Left lobe of liver (tissue), 2 donors: ENCODE results near the gene SH3YL1. TPM values are rescaled to one million over a fixed set of nuclear protein-coding genes. Genes with fewer than 3 reads are reported as not detected.

Experiments
- ATAC-seq: fragments of 200-7000 bp; cut with Tn5 transposase; one replicate; pipeline ENCODE4 v1.9.1; 2020; ENCODE audit warnings: mild to moderate bottlenecking, moderate library complexity
- DNase-seq: peaks from one replicate; pipeline ENCODE4 v3.0.0-alpha.2; 2020; ENCODE audit warnings: low spot score
- total RNA-seq: library from RNA; stranded (reverse); gene quantifications from one replicate; pipeline ENCODE4 v1.2.1, GENCODE V29; 2021
- donor health status: DM: no; HTN: no; CAD: no; lungs with moderate emphysema.
- donor health status: DM: no; HTN: yes; CAD: no.

Gene SH3YL1
- total RNA-seq, 1 donor from 2014 or later = 7.3 TPM

DNA sequence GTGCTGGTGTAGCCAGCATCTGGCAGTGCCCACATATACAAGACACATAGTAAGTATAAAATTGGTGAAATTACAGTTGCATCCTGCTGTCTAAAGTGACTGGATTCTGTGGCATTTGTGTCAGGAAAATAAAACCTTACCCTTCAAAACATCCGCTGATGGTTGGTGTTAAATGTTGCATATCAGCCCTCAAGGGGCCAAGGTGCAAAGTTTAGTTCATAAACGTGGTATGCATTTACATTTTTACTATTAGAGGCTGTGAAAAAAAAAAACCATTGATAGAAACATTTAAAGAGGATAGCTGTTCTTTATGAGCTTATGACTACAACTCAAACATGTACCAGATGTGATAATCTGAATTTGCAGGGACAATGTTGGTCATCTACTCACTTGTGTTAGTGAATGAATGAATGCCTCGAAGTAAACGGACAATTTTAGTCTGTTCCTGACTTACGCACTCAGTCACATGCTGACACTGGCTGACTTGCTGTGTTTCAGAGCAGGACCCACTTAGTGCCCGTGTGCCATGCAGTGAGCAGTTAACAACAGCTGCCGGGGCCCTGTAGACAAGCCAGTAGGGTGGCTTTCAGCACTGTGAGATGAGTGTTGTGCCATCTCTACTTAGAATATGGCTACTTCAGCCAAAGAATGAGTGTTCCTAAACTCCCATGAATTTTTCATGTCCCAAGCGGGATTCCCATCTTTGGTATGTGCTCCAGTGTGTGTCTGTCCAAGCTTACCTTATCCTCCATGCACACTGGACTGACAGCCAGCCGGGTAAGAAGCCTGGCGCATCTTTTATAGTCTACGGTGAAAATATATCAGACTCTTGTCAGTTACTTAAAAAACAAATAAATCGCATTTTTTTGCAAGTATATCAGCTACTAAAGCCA is 18.8 kb upstream of the SH3YL1 start:
- DNase-seq = no peak
- ATAC-seq = no peak

DNA sequence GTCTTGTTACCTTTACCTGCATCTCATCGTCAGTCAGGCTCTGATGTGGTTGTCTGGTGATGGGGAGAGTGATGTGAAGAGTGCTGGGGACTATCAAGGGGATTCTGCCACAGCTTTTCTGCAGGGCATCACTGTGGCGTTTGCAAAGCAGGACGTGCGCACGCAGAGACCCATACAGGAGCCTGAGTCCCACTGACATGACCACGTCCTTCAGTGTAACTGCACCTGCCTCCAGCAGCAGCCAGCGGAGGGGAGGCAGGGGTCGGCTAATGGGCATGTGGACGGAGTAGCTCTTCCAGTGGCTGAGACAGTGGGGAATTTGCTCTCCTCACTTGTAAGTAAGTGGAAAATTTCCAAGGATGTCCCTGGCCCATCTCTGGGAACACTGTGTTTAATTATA is 17.5 kb upstream of the SH3YL1 start:
- no peak for DNase-seq
- ATAC-seq = no peak

DNA sequence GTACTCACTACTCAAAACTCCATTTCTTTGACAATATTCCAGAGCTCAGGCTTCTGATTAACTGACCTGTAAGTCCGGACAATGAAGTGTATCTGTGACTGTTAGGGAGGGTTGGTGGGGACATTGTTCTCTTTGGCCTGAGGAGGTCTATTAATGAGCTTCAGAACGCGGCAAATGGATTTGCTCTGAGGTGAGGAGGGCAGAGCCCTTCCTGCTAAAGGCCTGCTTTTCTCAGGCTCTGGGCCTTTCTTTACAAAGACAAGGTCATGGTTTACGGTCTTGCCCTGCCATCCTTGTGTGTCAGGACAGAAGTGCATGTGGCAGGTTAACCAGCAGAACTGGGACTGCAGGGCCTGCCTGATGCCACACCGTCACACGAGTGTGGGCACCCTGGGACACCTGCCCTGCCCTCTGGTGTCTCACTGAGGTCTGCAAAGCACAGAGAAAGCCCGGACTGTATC is 16.8 kb upstream of the SH3YL1 start:
- peak; percentile 85 for ATAC-seq
- DNase-seq = no peak

DNA sequence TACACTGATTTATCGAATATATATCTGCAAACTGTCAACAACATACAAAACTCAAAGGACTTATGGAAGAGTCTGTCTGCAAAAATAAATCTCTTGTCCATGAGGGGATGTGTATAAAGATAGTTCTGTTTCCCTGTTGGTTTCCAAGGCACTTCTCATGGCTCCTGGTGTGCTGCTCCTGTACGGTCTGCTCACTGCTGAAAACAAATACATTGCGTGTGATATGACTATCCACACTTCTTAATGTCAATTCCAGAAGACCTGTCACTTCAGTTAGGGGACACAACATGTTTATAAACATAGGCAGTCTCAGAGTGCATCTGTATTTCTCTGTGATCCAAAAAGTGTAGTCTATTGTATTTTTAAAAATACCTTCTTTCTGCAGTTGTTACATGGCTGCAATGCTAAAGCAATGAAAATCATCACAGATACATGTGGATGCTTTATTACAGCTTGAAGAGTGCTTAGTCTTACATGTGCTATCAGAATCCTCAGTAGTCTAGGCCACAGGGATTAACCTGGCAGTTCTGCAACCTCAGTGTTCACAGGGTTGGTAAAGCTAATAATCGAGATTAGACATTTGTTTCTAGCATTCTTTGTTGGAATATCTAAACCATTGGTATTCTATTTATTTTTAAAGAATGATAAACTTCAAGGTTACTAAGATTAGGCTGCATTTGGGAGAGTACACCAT is 16.3 kb upstream of the SH3YL1 start:
- DNase-seq = no peak

DNA sequence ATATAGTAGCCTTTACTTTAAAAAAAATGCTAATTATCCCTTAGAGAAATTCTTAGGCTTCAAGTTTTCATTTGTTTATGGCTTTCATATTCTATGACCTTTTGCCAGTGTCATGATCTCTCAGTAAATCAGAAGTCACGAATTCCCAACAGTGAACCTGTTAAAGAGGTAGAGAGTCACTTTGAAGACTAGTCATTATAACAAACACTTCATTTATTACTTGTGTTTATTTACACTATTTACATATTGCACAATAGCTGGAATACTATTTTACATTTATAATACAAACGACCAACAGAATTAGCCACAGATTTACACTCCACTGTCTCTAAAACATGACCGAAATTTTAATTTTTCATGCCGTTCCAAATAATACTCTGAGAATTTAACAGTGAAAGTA is 15.5 kb upstream of the SH3YL1 start:
- no peak for ATAC-seq
- no peak for DNase-seq

More for the DNA sequence above, 16.3 kb upstream of the SH3YL1 start:
- ATAC-seq = peak; percentile 66

DNA sequence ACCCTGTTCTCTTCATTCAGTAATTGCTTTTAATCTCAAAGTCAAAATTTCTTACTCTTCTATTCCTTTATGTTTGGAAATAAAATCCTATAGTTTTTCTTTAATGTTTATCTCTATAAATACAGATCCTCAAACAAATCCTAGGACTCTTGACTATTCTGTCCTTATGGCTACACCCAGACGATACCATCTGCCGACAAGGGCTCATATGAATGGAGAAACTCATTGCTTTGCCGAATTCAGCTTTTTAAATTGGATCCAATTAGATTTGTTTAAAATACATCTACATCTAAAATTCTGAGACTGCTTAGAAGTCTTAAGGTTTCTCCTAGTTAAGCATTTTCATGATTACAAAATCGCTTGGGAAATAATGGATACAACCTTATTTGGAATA is 15.1 kb upstream of the SH3YL1 start:
- DNase-seq (no peak), ATAC-seq (no peak)

DNA sequence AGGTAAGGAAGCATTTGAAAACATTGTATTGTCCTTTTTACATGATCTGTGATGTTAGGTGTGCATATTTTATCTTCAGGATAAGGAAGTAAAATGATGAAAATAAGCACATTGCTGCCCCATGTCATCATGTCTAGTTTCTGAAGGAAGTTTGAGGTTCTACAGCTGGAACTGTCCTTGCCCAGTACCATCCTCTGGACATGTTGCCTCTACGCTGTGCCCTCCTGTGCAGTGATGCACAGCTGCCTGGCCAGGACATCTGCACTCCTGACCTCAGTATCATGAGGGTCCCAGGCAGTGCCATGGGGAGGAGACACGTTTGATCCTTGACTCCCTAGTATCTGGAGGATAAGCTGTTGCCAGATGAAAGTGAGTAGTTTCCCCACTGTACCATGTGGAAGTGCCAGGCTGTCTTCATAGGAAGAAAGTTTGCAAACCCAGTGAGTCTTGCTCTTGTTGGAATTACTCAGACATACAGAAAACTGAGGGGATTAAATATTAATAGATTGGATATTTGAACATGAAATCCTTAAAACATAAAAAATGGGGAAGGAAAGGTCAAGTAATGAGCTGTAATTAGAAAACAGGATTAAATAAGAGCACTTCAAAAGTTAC is 14.6 kb upstream of the SH3YL1 start:
- ATAC-seq (no peak), DNase-seq (no peak)

DNA sequence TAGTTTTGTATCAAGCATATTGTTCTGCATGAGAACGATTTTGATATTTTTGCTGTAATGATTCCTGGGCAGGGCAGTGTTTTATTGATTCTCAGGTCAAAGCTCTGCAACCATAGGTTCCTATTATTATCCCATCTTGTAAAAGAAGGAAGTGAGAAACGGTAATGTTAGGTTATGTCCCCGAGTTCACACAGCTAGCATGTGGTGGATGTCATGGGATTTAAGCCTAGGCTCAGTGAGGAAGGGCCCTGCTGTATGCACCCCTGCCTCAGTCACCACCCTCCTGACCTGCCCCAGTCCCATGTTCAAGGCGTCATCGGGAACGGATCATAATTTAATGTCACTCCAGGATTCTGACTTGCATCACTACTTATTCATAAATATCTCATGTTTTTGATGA is 11.6 kb upstream of the SH3YL1 start:
- ATAC-seq (no peak), DNase-seq (no peak)

DNA sequence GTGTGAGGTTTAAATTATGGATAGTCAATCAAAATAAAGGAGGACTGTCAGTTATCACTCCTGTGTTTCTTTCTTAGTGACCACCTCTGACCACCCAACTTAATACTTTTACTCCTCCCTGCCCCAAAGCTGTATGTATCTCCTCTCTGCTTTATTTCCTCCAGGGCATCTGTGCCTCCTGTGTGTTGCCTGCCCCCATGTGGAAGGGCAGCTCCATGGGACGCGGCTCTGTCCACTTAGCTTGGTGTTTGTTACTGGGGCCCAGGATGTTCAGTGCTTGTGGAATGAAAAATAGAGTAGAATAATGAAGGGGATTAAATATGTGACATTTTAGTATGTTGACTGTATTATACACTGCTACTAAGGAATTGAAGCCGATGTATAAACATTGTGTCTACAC is 10.7 kb upstream of the SH3YL1 start:
- DNase-seq (no peak), ATAC-seq (peak; percentile 73)

DNA sequence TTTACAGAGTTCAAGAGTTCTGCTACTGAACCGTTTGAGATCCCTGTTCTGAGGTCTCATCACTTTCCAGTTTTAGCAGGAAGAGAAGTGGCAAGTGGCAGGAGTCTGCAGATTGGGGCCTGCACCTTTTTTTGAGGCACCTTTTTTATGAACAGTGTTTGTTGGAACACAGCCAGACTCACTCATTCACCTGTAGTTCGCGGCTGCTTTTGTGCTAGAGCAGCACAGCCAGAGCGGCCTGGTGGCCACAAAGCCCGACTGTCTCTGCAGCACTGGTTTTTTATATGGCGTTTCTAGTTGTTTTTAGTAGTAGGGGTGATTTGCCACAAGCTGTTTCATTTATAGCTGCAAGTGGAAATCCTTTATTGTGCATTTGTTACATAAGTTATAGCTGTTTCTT is 9.5 kb upstream of the SH3YL1 start:
- DNase-seq (no peak), ATAC-seq (no peak)

DNA sequence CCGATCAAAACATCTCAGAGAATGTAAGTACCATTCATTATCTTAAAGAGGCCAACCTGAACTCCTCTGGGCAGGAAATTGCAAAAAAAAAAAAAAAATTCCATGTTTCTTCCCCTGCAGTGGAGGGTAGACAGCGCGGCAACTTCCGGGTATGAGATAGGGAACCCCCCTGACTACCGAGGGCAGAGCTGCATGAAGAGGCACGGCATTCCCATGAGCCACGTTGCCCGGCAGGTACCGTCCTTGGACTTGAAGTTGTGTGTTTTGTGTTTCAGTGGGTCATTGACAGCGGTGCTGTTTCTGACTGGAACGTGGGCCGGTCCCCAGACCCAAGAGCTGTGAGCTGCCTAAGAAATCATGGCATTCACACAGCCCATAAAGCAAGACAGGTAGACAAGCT is 8.1 kb upstream of the SH3YL1 start:
- no peak for ATAC-seq

DNA sequence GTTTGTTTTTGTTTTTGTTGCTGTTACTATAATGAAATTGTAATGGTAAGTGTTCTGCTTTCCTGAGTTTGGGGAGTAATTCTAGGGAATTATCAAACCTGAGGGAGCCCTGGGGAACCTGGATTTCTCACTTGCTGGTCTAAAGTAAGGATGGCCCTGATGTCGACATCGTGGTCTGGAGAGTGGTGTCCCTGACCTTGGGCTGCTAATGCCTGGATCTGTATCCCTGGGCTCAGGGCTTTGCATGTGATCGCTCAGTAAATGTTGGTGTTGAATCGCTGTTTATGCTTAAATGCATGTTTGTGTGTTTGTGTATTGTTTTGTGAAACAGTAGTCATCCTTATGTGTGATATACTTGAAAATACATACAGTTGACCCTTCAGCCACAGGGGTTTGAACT is 7.0 kb upstream of the SH3YL1 start:
- DNase-seq = no peak
- no peak for ATAC-seq

More for the DNA sequence above, 8.1 kb upstream of the SH3YL1 start:
- DNase-seq = no peak

DNA sequence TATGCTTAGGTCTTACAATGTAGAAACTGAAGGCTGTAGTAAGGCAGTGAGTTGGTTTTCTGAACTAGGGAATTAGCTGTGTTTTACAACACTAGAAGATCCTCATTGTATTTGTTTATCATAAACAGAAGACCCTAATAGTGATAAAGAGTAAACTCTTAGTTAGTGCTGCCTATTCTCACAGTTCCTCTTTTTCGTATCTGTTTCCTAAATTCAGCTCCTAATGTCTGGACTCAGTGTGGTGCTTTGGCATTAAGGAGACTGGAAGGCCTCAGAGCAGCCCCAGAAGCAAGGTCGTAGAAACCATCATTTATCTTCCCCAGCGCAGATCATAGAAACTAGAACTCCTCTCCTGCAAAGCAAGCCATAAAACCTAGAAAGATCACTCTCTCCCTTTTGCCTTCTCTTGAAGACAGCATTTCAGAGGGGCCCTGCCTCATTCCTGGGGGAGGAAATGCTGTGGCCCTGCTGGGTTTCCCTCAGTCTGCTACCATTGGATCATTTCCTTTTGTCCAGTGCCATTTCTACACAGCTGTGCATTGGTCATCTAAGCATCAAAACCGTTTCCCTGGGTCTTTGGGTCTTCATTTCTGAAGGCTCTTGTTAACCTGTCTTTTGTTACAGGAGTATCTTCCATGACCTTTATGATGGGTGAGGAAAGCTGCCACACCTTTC is 5.7 kb upstream of the SH3YL1 start:
- ATAC-seq (no peak), DNase-seq (no peak)

DNA sequence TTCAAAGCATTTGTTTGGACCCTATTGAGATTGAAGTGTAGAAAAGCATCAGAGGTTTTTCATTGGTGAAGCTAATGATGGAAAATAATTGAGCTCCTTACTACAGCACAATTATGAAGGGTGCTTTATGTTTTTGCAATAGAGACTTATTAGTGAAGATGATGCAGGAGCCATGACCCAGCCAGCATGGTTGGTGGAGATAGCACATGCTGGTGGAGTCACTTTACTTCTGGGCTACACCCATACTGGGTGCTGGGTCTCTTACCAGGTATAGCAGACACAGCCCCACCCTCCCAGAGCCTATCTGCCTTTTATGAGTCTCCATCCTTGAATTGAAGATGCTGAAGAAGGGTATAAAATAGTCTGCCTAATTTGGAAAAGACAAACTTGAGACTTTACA is 4.5 kb upstream of the SH3YL1 start:
- ATAC-seq (no peak), DNase-seq (no peak)

DNA sequence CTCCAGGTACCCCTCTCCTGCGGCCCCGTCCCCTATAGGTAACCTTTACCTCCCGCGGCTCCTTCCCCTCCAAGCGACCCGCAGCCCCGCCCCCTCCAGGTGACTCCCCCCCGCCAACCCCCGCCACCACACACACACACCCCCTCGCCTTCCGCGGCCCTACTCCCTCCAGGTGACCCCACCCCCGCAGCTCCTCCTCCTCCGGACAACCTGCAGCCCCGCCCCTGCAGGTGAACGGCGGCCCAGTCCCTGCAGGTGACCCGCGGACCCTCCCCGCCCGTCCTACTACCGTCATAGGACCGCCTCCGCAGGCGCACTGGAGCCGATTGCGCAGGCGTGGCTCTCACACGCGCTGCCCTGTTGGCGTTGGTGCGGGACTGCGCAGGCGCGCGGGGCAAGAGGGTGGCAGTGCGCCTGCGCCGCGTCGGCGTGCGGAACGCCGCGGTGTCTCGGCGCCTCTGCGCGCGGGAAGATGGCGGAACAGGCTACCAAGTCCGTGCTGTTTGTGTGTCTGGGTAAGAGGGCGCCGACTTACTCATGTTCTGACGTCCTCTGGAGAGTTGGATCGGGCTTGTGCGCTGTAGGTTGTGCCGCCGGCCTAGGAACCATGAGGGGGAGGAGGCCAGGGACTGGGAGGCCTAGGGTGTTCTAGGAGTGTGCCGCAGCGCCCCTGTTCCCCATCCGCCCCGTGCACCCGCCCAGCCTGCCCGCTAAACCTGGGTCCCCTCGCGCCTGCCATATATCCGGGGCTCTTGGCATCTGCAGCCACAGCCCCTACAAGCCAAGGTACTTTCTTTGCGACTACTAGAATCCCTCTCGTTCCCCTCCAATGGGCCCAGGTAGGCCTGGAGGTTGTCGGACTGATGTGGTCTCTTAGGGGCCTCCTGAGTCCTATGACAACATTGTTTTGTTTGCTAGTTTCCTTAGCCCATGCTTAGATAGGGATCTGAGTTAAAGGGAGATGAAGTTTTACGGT is 949 bp upstream of the SH3YL1 start, which contains the start of gene ACP1:
Gene ACP1 (plus strand): TSS at position 455 of the 976 bp plus-strand sequence. CDS start 18 bp downstream, at position 473.
- peak; percentile 92 for ATAC-seq

DNA sequence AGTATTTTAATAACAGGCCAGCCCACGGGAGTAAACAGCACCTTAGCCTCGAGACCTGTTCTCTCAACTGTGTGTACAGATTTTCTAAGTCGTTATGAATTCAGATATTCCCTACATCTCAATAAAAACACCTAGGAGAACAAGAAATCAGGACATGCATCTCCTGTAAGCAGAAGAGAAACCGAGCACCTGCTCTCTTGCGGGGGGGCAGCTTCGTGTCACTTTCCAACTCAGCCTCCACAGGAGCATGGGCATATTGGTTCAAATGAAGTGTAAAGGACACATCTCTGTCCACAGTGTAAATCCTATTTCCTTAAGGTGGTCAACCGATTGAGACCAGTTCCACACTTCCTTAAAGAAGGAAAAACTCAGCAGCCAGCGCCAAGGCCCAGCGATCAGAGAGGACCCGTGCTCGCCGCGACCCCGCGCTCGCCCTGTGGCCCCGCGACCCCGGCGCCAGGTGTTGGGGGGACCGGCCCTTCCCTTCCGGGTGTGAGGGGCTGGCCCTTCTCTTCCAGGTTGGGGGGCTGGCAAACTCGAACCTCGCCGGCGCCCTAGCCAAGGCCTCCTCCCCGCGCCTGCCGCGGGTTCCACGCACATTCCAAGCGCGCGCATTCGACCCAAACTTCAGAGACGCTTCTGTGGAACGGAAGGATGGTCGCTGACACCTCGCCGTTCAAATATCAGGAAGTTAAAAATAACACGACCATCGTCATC is 652 bp downstream of the SH3YL1 start:
- ATAC-seq (no peak), DNase-seq (no peak)

More for the DNA sequence above, 949 bp upstream of the SH3YL1 start, which contains the start of gene ACP1:
- peak; percentile 97 for DNase-seq

DNA sequence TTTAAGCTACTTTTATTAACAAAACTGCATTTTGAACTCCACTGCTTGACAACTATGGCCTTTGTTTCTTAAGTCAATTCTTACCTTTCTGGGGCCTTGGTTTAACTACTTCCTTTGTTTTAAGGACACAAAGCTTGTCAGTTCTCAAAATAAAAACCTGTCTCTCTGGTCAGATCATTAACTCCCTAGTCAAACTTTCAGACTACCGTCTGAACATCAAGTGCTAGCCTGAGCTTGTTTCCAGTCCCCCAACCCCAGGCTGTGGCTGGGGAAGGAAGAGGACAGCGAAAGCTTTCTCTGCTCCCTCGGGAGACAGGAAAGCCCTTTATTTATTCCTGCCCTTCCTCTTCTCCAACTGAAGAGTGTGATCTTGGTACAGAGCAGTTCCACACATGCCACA is 1.7 kb downstream of the SH3YL1 start:
- ATAC-seq (no peak), DNase-seq (no peak)

DNA sequence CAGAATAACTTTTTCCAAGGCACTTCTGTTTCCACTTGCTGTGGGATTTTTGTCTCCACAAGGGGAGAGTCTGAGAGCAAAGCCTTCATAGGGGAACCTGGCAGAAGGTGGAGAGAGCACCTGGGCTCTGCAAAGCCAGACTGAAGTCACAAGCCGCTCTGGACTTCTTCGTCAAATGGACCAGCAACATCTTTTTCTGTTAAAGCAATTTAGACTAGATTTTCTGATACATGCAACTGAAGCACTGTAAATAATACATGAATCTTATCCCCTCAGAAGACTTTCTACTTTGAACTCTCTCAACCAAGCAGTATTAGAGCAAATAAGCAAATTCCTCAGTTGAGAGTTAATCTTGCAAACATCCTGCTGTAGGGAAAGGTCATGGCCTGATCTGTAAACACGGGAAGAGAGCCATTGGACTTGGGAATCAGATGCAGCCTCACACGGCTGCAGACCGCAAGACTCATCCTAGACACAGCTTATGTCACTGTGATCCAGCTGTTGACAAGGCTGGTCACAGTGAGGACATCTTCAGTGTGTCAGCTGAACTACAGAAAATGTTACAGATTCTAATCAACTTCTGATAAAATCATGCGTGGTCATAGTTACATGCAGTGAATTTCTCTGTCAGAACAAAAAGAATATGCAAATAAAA is 3.2 kb downstream of the SH3YL1 start:
- peak; percentile 69 for DNase-seq
- ATAC-seq = peak; percentile 70
